ENCODE data around the gene ECHDC3.

ECHDC3 gene

DNA sequence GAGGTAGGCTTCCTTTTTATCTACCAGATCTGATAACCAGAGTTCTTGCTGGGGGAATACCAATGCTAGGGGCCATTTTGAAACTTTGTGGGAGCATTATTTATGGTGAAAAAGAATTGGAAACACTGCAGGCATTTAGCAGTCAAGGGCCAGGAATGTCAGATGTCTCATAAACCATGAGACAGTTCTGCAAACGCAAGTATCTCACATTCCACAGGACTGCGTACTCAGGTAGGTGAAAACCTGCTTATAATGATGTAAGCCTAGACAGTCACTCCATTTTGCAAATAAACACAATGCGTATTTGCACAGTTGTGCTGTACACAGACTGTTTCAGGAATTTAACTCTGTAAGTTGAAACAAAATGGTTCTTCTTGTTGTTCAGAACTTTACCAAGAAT lies 33.9 kb downstream of the ECHDC3 start:
- no peak overlapping the region for H3K4me3 ChIP-seq (ENCODE audit: low read length)
- no peak overlapping the region for H2AFZ ChIP-seq (ENCODE audit: low read depth, low read length)
- H3K27me3 ChIP-seq (ENCODE audit: low read depth, low read length), result peaks cover 3% of the 10 kb centered on the region; the same call in 1 of the 2 replicates
- no peak overlapping the region for H3K4me2 ChIP-seq (ENCODE audit: low read length)
- no peaks in the 10 kb centered on the region for H3K4me1 ChIP-seq (ENCODE audit: low read length)
- no peaks in the 10 kb centered on the region for H3K9me3 ChIP-seq (ENCODE audit: insufficient read depth, low read length)
- TF ChIP-seq, protein P1, sequence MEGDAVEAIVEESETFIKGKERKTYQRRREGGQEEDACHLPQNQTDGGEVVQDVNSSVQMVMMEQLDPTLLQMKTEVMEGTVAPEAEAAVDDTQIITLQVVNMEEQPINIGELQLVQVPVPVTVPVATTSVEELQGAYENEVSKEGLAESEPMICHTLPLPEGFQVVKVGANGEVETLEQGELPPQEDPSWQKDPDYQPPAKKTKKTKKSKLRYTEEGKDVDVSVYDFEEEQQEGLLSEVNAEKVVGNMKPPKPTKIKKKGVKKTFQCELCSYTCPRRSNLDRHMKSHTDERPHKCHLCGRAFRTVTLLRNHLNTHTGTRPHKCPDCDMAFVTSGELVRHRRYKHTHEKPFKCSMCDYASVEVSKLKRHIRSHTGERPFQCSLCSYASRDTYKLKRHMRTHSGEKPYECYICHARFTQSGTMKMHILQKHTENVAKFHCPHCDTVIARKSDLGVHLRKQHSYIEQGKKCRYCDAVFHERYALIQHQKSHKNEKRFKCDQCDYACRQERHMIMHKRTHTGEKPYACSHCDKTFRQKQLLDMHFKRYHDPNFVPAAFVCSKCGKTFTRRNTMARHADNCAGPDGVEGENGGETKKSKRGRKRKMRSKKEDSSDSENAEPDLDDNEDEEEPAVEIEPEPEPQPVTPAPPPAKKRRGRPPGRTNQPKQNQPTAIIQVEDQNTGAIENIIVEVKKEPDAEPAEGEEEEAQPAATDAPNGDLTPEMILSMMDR (IDR thresholded peaks at IDR 0.05; ENCODE audit: low read depth, low read length), result no peak
- no peak for TF ChIP-seq EZH2phosphoT487 (IDR thresholded peaks at IDR 0.05; ENCODE audit: low read depth)
- no peak overlapping the region for H3K9ac ChIP-seq (ENCODE audit: low read length)
- no peaks in the 10 kb centered on the region for H3K36me3 ChIP-seq (replicated peaks; ENCODE audit: low read depth, low read length)
- no peaks in the 10 kb centered on the region for H4K20me1 ChIP-seq (ENCODE audit: insufficient read depth, low read length)
- H3K27ac ChIP-seq (ENCODE audit: low read length), result no peak overlapping the region
- no peaks in the 10 kb centered on the region for H3K79me2 ChIP-seq (ENCODE audit: low read length)

DNA sequence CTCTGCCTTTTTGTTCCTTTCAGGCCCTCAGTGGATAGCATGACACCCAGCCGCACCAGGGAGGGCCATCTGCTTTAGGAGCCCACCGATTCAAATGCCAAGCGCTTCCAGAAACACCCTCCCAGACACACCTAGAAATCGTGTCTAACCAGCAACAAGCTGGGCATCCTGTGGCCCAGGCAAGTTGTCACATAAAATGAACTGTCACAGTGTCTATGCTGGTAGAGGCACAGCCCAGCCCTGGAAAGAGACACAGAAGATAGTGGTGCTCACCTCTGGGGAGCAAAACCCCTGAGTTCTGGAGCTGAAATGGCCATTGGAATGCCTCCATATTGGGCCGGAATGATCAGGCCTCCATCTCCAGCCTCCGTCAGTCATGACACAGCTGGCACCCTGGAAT lies 38.9 kb downstream of the ECHDC3 start:
- H3K9me3 ChIP-seq (ENCODE audit: insufficient read depth, low read length), result no peaks in the 10 kb centered on the region
- H3K27me3 ChIP-seq (ENCODE audit: low read depth, low read length), result 0 out of 2 replicates have a peak, but pooled peaks cover 3% of the 10 kb centered on the region
- H3K9ac ChIP-seq (ENCODE audit: low read length), result no peak overlapping the region
- no peaks in the 10 kb centered on the region for H3K79me2 ChIP-seq (ENCODE audit: low read length)
- H4K20me1 ChIP-seq (ENCODE audit: insufficient read depth, low read length), result no peaks in the 10 kb centered on the region
- H3K4me2 ChIP-seq (ENCODE audit: low read length), result no peak overlapping the region
- H2AFZ ChIP-seq (ENCODE audit: low read depth, low read length), result no peak overlapping the region
- H3K4me1 ChIP-seq (ENCODE audit: low read length), result no peaks in the 10 kb centered on the region
- TF ChIP-seq, protein P1 (IDR thresholded peaks at IDR 0.05; ENCODE audit: low read depth, low read length), result no peak
- no peak for TF ChIP-seq EZH2phosphoT487 (IDR thresholded peaks at IDR 0.05; ENCODE audit: low read depth)
- no peaks in the 10 kb centered on the region for H3K36me3 ChIP-seq (replicated peaks; ENCODE audit: low read depth, low read length)
- no peak overlapping the region for H3K27ac ChIP-seq (ENCODE audit: low read length)
- no peak overlapping the region for H3K4me3 ChIP-seq (ENCODE audit: low read length)

DNA sequence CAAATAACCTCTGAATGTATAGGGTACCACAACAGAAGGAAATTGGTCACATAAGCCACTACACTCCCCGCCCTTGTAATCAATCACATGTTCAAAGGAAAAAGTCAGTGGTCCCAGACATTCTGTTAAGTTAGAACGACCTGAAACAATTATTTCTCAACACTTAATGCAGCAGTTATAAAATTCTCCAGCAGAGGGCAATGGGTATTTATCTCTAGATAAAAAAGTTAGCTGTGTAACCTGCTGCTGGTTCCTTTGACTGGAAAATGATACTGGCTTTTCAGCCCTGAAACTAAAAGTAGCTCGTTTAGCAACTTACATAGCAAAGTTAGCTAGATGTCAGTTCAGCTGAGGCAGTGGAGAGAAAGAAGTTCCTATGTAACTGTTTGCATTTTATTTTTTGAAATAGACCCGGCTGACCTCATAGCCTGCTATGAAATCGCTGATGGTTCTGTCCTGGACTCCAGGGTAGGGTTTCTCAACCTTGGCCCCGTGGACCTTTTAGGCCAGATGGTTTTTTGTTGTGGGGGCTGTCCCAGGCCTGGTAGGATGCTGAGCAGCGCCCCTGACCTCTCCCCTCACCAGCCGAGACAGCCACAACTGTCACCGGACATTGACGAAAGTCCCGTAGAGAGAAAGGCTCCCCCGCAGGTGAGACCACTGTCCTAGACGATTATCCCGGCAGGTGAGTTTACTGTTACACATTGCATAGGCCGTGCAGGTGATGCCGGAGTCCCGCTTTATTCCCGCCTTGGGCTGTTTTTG lies 40.8 kb downstream of the ECHDC3 start:
- no peak for TF ChIP-seq EZH2phosphoT487 (IDR thresholded peaks at IDR 0.05; ENCODE audit: low read depth)
- TF ChIP-seq, protein P1 (IDR thresholded peaks at IDR 0.05; ENCODE audit: low read depth, low read length), result peak; percentile 53
- H3K27me3 ChIP-seq (ENCODE audit: low read depth, low read length), result 0 out of 2 replicates have a peak, but pooled peaks cover 3% of the 10 kb centered on the region
- H4K20me1 ChIP-seq (ENCODE audit: insufficient read depth, low read length), result no peaks in the 10 kb centered on the region
- peak overlapping the region; percentile 13 for H3K4me2 ChIP-seq (ENCODE audit: low read length)
- H2AFZ ChIP-seq (ENCODE audit: low read depth, low read length), result no peak overlapping the region
- no peaks in the 10 kb centered on the region for H3K4me1 ChIP-seq (ENCODE audit: low read length)
- H3K9me3 ChIP-seq (ENCODE audit: insufficient read depth, low read length), result no peaks in the 10 kb centered on the region
- H3K9ac ChIP-seq (ENCODE audit: low read length), result no peak overlapping the region
- no peak overlapping the region for H3K4me3 ChIP-seq (ENCODE audit: low read length)
- H3K27ac ChIP-seq (ENCODE audit: low read length), result no peak overlapping the region
- no peaks in the 10 kb centered on the region for H3K79me2 ChIP-seq (ENCODE audit: low read length)
- no peaks in the 10 kb centered on the region for H3K36me3 ChIP-seq (replicated peaks; ENCODE audit: low read depth, low read length)

DNA sequence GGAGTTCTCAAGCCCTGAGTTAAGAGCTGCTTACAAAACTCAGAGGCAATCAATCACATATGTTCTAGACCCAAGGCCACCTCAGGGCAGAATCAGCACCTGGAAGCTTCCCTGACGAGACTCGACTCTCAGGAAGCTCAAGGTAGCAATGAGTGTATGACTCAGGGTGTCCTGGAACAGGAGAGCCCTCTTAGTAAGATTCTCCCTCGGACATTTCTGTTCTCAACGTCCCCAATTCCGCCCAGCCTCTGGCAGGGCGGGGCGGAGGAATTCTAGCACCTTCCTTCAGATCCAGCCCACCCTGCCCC lies 41.3 kb downstream of the ECHDC3 start:
- Histone ChIP-seq H4K20me1 (ENCODE audit: insufficient read depth, low read length) (no peaks in the 10 kb centered on the region), H3K27ac (ENCODE audit: low read length) (no peak overlapping the region), H3K9ac (ENCODE audit: low read length) (no peak overlapping the region), H3K9me3 (ENCODE audit: insufficient read depth, low read length) (no peaks in the 10 kb centered on the region), H3K36me3 (replicated peaks; ENCODE audit: low read depth, low read length) (no peaks in the 10 kb centered on the region), H3K4me3 (ENCODE audit: low read length) (no peak overlapping the region), H3K27me3 (ENCODE audit: low read depth, low read length) (peaks cover 3% of the 10 kb centered on the region; the same call in 1 of the 2 replicates), H2AFZ (ENCODE audit: low read depth, low read length) (no peak overlapping the region), H3K4me1 (ENCODE audit: low read length) (no peaks in the 10 kb centered on the region), H3K4me2 (ENCODE audit: low read length) (no peak overlapping the region), H3K79me2 (ENCODE audit: low read length) (no peaks in the 10 kb centered on the region)
- TF ChIP-seq, protein P1 (IDR thresholded peaks at IDR 0.05; ENCODE audit: low read depth, low read length), result no peak
- no peak for TF ChIP-seq EZH2phosphoT487 (IDR thresholded peaks at IDR 0.05; ENCODE audit: low read depth)

All from OCI-LY3 (cell line).